NOMO-1 (cell line): ENCODE measurements around the gene MBOAT7.
"Not testable (repeated sequence)": the region's sequence is repeated elsewhere in the genome, so short reads cannot be mapped to it uniquely, and the experiment has no call there.

Source experiments
- DNase-seq, 2 experiments: peaks; one replicate each; lab custom pipeline; 2025; ENCODE audit not compliant: unreplicated experiment in 2 of 2; lab: John Stamatoyannopoulos, UW

MBOAT7 gene

DNA sequence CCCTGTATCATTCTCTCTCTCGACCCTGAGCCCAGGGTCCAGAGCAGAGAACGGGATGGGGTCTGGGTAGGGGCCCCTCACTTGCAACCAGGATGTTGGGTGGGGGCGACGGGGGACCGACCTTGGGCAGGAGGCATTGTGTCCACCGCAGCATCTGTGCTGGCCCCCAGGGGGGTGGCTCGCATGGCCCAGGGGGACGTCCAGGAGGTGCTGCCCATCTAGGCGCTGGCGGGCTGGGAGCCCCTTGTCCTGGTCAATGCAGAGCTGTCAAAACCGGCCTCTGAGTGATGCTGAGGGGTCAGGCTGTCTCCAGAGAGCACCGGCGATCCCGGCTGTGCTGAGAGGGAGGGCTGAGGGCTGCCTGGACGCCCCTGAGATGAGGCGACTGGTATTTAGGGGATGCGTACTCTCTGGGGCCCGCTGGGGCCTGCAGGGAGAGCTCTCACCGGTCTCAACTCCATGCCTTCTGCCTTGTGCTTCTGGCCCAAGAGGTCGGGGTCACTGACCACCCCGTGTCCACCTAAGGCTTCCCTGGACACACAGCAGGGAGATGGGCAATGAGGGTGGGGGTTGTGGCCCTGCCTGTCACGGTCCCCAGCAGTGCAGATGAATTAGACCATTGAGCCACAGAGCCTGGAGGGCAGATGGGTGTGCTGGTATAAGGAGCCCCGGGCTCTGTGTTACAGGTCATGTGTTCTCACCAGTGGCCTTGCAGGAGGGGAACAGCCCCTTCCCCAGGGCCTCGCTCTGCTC is 19.9 kb upstream of the MBOAT7 start:
- DNase-seq = no peak

DNA sequence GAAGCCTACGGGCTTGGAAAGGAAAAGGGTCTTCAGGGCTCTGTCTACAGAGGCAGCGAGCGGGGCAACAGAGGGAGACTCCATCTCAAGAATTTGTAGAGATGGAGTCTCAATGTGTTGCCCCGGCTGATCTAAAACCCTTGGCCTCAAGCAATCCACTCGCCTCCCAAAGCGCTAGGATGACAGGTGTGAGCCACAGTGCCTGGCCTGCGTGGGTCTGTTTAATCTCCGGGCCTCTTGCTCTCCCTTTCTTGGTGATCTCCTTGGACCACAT is 19.3 kb upstream of the MBOAT7 start:
- DNase-seq = no peak

DNA sequence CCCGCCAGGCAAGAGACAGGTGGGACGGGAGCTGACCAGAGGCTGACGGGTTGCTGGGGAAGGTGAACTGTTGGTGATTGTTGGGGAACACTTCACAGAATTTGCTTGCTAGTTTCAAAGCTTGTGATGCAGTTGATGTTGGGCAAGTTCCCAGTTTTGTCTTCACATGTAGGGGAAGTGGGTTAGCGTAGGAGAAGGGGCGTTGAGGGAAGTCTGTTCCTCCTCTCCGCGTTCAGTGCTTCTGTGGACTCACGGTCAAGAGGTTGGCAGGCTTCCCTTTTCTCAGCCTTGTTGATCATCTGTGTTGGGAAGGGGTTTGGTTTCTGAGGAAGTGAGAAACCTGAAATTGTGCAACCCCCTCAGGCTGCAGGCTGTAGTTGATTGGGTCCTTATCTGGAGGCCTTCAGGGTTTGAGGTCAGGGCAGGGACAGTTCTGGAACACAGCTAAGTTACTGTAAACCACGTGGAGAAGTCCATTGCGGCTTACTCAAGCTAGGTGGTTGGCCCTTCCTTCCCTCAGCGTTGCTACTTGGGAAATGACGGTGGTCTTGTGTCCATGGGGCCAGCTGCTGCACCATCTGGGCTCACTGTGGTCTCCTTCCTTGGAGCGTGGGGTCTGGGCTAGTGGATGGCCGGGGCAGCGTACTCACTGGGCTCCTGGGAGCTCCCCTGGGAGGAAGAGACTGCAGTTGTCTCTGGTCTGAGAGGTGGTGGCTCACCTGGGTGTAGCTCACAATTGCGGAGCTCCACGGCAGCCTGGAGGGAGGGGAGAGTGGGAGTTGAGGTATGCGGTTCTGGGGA is 18.8 kb upstream of the MBOAT7 start:
- DNase-seq = peak; percentile 97 to 100

DNA sequence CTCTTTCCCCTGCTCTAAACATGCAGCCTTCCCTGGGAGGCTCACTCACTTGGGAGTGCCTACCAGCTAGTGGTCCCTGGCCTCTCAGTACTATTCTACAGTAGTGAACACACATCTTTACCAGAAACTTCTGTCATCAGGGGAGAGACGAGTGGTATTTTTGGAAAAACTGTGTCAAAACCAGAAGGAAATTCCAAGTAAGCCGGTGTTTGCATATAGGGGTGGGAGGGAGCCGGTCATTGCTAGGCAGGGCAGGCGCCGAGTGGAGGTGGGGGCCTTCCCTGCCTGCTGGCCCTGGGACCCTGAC is 18.2 kb upstream of the MBOAT7 start:
- DNase-seq = peak in 1 of 2 experiments; percentile 50

DNA sequence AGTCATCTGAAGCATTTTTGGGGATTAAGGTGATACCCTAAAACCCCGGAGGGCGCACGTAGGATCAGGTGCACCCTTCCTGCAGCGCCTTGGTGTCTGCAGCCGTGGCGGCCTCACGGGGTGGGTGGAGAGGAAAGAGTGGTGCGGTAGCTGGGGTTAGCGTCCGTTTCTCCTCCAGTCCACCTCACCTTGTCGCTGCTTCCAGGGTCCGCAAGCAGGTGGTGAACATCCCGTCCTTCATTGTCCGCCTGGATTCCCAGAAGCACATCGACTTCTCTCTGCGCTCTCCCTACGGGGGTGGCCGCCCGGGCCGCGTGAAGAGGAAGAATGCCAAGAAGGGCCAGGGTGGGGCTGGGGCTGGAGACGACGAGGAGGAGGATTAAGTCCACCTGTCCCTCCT is 17.8 kb upstream of the MBOAT7 start:
- not testable (repeated sequence) for DNase-seq

DNA sequence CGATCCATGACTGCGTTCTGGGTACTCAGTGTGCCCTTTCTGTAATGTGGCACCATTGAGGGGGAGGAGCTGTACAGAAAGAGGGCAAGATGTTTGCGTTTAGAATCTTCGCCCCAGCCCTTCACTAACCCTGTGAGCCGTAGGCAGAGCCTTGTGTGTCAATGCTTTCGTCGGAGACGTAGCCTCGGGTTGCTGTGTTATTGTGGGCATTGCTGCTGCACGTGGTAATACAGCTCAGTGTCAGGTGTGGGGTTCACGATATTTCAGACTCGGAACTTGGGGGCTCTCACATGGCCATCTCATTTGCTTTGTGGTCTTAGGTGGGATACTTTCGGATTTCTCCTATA is 17.4 kb upstream of the MBOAT7 start:
- DNase-seq = no peak

DNA sequence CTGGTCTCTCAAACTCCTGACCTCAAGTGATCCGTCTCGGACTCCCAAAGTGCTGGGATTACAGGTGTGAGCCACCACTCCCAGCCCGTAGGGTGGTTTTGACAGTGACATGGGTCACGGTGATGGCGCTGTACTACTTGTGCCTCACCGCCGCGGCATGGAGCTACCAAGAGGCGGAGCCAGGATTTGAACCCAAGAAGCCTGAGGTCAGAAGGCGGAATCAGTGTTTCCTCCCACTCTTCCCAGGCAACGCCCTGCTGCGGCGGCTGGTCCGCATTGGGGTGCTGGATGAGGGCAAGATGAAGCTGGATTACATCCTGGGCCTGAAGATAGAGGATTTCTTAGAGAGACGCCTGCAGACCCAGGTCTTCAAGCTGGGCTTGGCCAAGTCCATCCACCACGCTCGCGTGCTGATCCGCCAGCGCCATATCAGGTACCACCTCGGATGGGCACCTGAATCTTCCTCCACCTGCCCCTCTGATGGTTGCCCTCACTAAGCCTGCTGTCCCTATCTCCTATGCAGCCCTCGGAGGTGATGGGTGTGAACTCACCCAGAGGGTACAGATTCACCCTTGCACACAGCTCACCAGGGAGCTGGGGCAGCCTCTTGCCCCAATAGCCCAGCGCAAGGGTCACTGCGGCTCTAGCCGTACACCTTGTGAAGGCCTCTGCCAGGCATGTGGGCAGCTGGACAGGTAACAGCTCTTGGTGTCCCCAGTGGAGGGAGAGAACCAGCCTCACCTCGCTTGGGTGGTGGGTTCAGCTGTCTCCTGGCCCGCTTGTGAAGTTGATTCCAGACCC is 16.9 kb upstream of the MBOAT7 start:
- no peak for DNase-seq

DNA sequence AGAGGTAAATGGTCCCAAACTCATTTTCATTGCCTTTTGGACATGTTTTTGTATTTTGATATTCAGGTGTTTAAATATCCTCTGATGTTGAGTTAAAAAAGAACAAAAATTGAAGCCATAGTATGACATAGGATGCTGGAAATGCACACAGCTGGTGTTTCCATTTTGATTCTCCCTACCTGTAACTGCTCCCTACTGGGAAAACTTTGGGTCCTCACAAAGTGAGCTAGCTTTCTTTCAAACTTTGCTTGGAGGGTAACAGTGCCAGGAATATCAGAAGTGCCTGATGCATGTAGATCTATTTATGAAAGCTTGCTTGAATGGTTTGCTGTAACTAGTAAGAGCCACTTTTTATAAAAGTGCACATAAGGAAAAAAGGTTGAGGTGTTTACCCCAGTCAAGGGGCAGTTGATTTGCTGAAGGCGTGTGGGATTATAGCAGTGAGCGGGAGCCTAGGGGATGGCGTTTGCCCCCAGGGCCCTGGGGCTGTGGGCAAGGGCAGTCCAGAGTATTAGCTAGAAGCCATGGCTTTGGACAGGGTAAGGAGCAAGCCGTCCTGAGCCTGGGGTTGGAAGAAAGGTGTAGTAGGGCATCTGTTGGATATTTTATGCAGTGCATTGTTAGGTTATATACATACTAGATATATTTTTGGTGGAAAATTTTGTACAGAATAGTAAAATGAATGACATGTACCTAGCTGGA is 15.5 kb upstream of the MBOAT7 start:
- no peak for DNase-seq

DNA sequence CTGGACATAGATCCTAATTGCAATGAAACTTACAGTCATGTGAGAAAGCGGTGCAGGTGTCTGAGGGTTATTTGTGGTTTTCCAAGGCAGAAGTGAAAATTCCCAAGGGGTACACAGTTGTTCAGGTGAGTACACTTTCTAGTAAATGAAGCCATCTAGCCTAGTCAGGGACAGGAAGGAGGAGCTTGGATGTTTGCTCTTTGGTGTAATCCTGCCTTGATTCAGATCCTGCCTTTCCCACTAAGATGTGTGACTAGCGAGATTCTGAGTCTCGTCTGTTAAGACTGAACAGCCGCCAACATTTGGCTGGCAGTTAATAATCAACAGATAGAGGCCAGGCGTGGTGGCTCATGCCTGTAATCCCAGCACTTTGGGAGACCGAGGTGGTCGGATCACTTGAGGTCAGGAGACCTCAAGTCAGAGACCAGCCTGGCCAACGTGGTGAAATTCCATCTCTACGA is 13.8 kb upstream of the MBOAT7 start:
- no peak for DNase-seq

DNA sequence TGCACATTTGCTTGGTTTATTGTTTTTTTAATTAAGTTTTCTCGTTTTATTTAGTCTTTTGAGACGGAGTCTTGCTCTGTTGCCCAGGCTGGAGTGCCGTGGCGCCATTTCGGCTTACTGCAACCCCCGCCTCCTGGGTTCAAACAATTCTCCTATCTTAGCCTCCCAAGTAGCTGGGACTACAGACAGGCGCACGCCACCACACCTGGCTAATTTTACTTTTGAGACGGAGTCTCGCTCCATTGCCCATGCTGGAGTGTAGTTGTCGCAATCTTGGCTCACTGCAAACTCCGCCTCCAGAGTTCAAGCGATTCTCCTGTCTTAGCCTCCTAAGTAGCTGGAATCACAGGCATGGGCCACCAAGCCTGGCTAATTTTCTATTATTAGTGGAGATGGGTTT is 12.6 kb upstream of the MBOAT7 start:
- DNase-seq = peak in 1 of 2 experiments; percentile 17

DNA sequence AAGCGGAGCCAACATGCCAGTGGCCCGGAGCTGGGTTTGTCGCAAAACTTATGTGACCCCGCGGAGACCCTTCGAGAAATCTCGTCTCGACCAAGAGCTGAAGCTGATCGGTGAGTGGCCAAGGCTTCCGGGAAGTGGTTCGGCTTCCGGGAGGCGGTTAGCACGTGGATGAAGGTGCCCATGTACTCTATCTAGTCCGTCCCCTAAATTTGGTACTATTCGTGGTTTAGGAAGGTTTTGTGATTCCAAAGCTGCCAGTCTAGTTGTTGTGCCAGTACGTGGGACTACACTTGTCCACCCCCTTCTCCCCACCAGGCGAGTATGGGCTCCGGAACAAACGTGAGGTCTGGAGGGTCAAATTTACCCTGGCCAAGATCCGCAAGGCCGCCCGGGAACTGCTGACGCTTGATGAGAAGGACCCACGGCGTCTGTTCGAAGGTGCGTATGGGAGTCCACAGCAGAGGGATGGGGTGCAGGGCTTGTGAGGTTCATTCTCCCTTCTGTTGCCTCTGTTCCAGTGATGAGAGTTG is 11.9 kb upstream of the MBOAT7 start:
- DNase-seq = no peak

DNA sequence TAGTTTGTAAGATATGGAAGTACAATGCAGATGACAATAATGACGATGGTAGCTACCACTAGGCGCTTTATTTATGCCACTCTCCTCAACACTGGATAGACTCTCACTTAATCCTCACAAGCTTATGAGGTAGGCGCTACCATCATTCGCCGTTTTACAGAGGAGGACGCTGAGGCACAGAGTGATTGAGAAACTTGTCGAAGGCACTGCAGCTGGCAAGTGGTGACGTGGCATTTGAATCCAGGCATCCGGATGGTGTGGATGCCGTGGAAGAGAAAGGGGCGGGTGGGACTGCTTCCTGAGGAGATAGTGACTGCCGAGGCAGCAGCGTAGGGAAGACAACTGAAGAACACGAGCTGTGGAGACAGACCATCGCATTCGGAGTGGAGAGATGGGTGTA is 10.0 kb upstream of the MBOAT7 start:
- DNase-seq = no peak

DNA sequence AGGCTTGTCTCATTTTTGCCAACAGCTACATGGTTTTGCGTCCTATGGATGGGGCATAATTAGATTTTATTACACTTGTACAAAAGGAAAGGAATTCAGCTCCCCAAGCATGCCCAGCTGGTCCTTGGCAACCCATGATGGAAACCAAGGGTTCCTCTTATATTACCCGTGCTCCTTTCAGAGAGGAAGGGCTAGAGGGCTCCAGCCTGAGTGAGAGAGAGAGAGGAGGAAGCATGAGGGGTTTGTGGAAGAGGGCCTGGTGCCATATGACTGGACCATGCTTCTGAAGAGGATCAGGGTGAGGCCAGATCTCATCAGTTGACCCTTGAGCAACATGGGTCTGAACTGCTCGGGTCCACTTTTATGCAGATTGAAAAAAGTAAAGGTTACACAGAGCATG is 7.7 kb upstream of the MBOAT7 start:
- DNase-seq = no peak

DNA sequence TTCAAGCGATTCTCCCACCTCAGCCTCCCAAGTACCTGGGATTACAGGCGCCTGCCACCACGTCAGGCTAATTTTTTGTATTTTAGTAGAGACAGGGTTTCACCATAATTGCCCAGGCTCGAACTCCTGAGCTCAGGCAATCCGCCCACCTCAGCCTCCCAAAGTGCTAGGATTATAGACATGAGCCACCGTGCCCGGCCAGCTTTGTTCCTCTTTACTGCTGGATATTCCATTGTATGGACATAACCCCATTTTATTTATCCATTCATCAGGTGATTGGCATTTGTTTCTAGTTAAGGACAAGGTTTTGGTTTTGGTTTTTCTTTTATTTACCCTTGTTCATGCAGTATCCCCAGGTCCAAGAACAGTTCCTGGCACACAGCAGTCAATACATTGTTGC is 7.2 kb upstream of the MBOAT7 start:
- no peak for DNase-seq

DNA sequence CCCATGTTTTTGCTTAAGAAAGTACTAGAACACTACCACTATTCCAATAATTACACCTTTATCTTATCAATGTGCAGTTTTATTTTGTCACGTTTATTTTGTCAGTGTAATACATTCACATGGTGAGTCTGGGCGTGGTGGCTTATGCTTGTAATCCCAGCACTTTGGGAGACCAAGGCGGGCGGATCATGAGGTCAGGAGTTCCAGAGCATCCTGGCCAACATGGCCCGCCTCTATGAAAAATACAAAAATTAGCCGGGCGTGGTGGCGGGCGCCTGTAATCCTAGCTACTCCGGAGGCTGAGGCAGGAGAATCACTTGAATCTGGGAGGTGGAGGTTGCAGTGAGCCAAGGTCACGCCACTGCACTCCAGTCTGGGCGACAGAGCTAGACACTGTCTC is 5.1 kb upstream of the MBOAT7 start:
- not testable (repeated sequence) for DNase-seq

DNA sequence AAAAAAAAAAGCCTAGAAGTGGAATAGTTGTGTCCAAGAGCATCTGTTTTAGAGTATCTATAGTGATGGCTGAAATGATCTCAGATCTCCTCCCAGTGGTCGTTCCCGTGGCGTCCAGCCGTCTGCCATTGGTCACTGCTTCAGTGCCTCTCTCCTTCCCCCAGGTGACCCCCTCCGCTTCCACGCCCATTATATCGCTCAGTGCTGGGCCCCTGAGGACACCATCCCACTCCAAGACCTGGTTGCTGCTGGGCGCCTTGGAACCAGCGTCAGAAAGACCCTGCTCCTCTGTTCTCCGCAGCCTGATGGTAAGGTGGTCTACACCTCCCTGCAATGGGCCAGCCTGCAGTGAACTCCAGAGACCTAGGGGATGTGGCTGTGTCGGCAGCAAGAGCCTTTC is 3.6 kb upstream of the MBOAT7 start:
- DNase-seq = no peak

DNA sequence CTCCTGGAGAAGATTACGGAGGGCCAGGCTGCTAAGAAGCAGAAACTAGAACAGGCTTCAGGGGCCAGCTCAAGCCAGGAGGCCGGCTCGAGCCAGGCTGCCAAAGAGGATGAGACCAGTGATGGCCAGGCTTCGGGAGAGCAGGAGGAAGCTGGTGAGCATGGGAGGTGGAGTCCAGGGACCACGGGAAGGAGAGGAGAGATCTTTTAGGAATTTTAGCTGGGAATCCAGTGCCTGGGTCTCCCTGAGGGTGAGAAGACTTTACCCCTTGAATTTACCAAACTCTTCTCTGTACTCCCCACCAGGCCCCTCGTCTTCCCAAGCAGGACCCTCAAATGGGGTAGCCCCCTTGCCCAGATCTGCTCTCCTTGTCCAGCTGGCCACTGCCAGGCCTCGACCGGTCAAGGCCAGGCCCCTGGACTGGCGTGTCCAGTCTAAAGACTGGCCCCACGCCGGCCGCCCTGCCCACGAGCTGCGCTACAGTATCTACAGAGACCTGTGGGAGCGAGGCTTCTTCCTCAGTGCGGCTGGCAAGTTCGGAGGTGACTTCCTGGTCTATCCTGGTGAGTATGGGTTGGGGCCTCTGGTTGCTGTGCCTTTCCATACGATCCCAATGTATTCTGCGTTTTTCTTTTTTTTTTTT is 2.6 kb upstream of the MBOAT7 start:
- DNase-seq = no peak

DNA sequence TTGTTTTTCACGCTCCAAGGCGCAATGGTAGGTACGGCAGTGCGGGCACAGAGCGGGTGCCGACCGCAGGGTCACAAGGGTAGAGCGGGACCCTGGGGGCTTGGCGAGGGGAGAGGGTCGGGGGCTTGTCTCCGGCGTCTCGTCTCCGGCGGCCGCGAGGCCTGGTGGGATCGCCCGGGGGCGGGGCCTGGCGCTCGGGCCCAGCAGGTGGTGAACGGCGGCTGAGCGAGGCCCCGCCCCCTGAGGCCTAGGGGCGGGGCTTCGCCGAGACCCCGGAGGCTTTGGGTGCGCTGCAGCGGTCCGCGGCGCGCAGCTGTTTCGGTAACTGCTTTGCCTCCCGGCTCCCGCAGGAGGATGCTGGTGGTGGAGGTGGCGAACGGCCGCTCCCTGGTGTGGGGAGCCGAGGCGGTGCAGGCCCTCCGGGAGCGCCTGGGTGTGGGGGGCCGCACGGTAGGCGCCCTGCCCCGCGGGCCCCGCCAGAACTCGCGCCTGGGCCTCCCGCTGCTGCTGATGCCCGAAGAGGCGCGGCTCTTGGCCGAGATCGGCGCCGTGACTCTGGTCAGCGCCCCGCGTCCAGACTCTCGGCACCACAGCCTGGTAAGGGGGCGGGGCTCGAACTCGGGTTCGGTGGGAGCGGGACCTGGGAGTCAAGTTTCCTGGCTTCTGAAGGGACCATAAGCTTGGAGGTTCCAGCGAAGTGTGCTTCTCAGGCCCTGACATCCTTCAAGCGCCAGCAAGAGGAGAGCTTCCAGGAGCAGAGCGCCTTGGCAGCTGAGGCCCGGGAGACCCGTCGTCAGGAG is 1.8 kb upstream of the MBOAT7 start, which contains the start of gene TSEN34:
TSS of gene TSEN34 (plus strand) at position 298 of the 800 bp plus-strand sequence. CDS start at position 355, 57 bp downstream.
- peak; percentile 86 to 88 for DNase-seq

DNA sequence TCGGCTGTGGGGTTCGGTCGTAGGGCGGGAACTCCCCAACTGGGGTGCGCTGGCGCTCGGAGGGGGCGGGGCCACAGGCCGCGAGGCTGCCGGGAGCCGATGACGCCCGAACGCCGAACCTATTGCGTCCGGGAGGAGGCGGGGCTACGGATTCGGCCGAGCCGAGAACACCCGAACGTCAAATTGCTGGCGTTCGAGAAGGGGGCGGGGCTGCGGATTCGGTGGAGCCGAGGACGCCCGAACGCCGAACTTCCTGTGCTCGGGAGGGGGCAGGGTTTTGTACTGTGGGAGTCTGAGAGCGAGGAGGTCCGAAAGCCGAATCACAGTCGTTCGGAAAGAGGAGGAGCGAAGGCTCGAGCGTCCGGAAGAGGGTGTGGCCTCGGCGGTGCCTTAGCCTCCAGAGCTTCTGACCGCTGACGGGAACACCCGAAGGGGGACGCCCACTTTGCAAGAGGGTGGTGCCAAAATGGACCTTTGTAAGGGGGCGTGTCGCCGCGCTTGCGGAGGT is 1.2 kb upstream of the MBOAT7 start:
- peak; percentile 99 to 100 for DNase-seq
